ENCODE results near the gene SPNS2. TPM values are rescaled to one million over a fixed set of nuclear protein-coding genes. Genes with fewer than 3 reads are reported as not detected.

Gene SPNS2
- total and polyA plus RNA-seq, 2 of the 8 experiments (the other 6 are each of a cell fraction or from before 2014, with no cell fraction given): 1.2 to 1.5 TPM

DNA sequence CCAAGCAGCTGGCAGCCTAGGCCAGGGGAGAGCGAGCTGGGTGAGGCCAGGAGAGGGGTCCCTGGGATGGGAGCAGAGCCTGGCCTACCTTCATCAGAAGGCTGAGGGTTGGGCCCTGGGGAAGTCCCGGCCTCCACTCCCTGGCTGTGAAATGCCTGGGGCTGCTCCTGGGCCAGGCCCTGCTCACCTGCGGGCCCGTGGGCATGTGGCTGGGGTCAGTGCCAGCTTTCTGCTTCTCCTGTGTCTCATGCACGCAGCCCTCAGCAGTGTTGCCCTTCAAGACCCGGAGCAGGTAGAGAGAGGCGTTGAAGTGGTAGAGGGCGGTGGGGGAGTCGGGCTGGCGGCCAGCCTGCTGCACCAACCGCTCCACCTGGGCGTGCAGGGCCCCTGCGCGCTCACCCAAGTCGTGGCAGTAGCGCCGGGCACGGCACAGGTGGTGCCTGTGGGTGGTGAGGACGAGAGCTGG is 44.1 kb downstream of the SPNS2 start (continued):
- TF ChIP-seq EGR1 (IDR thresholded peaks at IDR 0.05; ENCODE audit: borderline replicate concordance, low read depth, low read length) (no peak), RNF2 (IDR thresholded peaks at IDR 0.05; ENCODE audit: borderline replicate concordance, low read depth, low read length, missing control alignments, poor library complexity, severe bottlenecking) (no peak), RAD21 (IDR thresholded peaks at IDR 0.05 in 1 of 2, conservative IDR thresholded peaks at IDR 0.05 in 1 of 2; ENCODE audit: low read depth in 2 of 2, low read length in 2 of 2) (no peak), KDM5A (IDR thresholded peaks at IDR 0.05; ENCODE audit: low read length) (no peak), EZH2 (IDR thresholded peaks at IDR 0.05; ENCODE audit: low read depth, low read length, severe bottlenecking) (no peak), SP2 (IDR thresholded peaks at IDR 0.05; ENCODE audit: low read length) (no peak)
